Keratinocyte (primary cell): ENCODE data around the gene CCND3. TPM values are rescaled to one million over a fixed set of nuclear protein-coding genes. Genes with fewer than 3 reads are reported as not detected.

Source experiments
- DNase-seq: peaks from one replicate; pipeline ENCODE4 v3.0.0-alpha.2; 2011; ENCODE audit warnings: low read depth, missing footprints, low spot score
- FAIRE-seq: peaks from 2 replicates; lab custom pipeline; 2011; peaks lifted over from hg19 to GRCh38; lab: Jason Lieb, UNC
- H2AFZ ChIP-seq: 2 replicates; pipeline ENCODE4 v1.6.0; 2012; ENCODE audit warnings: low read length, control low read depth, inconsistent platforms; ENCODE audit not compliant: control insufficient read depth
- H3K27ac ChIP-seq: 2 replicates; pipeline ENCODE4 v1.5.1; 2011; ENCODE audit warnings: low read length; ENCODE audit not compliant: control insufficient read depth, insufficient read depth
- H3K27me3 ChIP-seq: 3 replicates; pipeline ENCODE4 v1.6.0; 2011; ENCODE audit warnings: low read length; ENCODE audit not compliant: control insufficient read depth, insufficient read depth; ENCODE audit errors: extremely low read depth
- H3K36me3 ChIP-seq, 2 experiments: 2 replicates in 1 of 2; 3 replicates in 1 of 2; pipeline ENCODE4 v1.5.1; 2011; ENCODE audit warnings: low read length in 2 of 2, mild to moderate bottlenecking in 1 of 2; ENCODE audit not compliant: control insufficient read depth in 2 of 2, insufficient read depth in 2 of 2; ENCODE audit errors: extremely low read depth in 1 of 2
- H3K4me1 ChIP-seq: 3 replicates; pipeline ENCODE4 v1.5.1; 2011; ENCODE audit warnings: low read length; ENCODE audit not compliant: control insufficient read depth, insufficient read depth; ENCODE audit errors: extremely low read depth
- H3K4me2 ChIP-seq: 3 replicates; pipeline ENCODE4 v1.6.0; 2011; ENCODE audit warnings: low read depth, low read length; ENCODE audit not compliant: control insufficient read depth, insufficient read depth; ENCODE audit errors: extremely low read depth
- H3K4me3 ChIP-seq, 3 experiments: fragments of 200-600 bp in 1 of 3; sonication (generic) in 1 of 3; 2 replicates in 2 of 3; 3 replicates in 1 of 3; pipeline ENCODE4 v1.5.1; 2011 to 2016; ENCODE audit warnings: low read length in 3 of 3, mild to moderate bottlenecking in 3 of 3, control low read depth in 2 of 3, inconsistent platforms in 1 of 3, low read depth in 1 of 3, mixed read lengths in 1 of 3, mixed run types in 1 of 3, moderate library complexity in 1 of 3; ENCODE audit not compliant: control insufficient read depth in 2 of 3, insufficient read depth in 2 of 3; ENCODE audit errors: extremely low read depth in 1 of 3
- H3K79me2 ChIP-seq: 2 replicates; pipeline ENCODE4 v1.6.0; 2012; ENCODE audit warnings: low read length; ENCODE audit not compliant: control insufficient read depth, insufficient read depth
- H3K9ac ChIP-seq: 3 replicates; pipeline ENCODE4 v1.6.0; 2011; ENCODE audit warnings: low read length; ENCODE audit not compliant: control insufficient read depth, insufficient read depth; ENCODE audit errors: extremely low read depth
- H3K9me1 ChIP-seq: 3 replicates; pipeline ENCODE4 v1.6.0; 2011; ENCODE audit warnings: low read length; ENCODE audit not compliant: control insufficient read depth, insufficient read depth; ENCODE audit errors: extremely low read depth
- H3K9me3 ChIP-seq: 2 replicates; pipeline ENCODE4 v1.5.1; 2012; ENCODE audit warnings: low read depth, low read length; ENCODE audit not compliant: control insufficient read depth
- H4K20me1 ChIP-seq: 3 replicates; pipeline ENCODE4 v1.6.0; 2011; ENCODE audit warnings: low read length; ENCODE audit not compliant: control insufficient read depth, insufficient read depth; ENCODE audit errors: extremely low read depth
- EZH2 ChIP-seq: IDR thresholded peaks from one replicate; pipeline ENCODE4 v1.6.1; 2012; ENCODE audit warnings: inconsistent platforms, mild to moderate bottlenecking, low read length, moderate library complexity
- dilution Hi-C: fragments of 300-500 bp; cut with MboI; formaldehyde crosslinking; loops from one replicate; pipeline ENCODE4 v1.7.0; 2020; ENCODE audit warnings: low sequenced_read_pairs; ENCODE audit not compliant: extremely low pct_ligation_motif_present
- polyA plus RNA-seq, 5 experiments: library from polyadenylated mRNA; depleted of rRNA in 3 of 5; stranded (reverse) in 3 of 5; stranded (forward) in 1 of 5; unstranded in 1 of 5; fragments of >200 nt; gene quantifications; 1 replicate in 1 of 5; 2 replicates in 3 of 5; 3 replicates in 1 of 5; pipeline versions ENCODE4 v1.2.1 to v1.2.3, GENCODE V29; 2011 to 2012; ENCODE audit warnings: missing spikeins in 2 of 5, low read depth in 1 of 5, low replicate concordance in 1 of 5
- TF ChIP-seq, protein P1 (sequence below), 3 experiments: IDR thresholded peaks in 1 of 3; conservative IDR thresholded peaks in 1 of 3; optimal IDR thresholded peaks in 1 of 3; 2 replicates in 2 of 3; 3 replicates in 1 of 3; pipeline versions ENCODE3 to v1.5.1; 2011; ENCODE audit warnings: low read length in 3 of 3, mild to moderate bottlenecking in 3 of 3, moderate library complexity in 2 of 3, control low read depth in 1 of 3, inconsistent platforms in 1 of 3; ENCODE audit not compliant: insufficient read depth in 2 of 3; ENCODE audit errors: extremely low read depth in 1 of 3

The CCND3 gene
- polyA plus RNA-seq, 1 donor (not counting 4 experiments of a cell fraction or from before 2014, with no cell fraction given): 37.3 TPM

DNA sequence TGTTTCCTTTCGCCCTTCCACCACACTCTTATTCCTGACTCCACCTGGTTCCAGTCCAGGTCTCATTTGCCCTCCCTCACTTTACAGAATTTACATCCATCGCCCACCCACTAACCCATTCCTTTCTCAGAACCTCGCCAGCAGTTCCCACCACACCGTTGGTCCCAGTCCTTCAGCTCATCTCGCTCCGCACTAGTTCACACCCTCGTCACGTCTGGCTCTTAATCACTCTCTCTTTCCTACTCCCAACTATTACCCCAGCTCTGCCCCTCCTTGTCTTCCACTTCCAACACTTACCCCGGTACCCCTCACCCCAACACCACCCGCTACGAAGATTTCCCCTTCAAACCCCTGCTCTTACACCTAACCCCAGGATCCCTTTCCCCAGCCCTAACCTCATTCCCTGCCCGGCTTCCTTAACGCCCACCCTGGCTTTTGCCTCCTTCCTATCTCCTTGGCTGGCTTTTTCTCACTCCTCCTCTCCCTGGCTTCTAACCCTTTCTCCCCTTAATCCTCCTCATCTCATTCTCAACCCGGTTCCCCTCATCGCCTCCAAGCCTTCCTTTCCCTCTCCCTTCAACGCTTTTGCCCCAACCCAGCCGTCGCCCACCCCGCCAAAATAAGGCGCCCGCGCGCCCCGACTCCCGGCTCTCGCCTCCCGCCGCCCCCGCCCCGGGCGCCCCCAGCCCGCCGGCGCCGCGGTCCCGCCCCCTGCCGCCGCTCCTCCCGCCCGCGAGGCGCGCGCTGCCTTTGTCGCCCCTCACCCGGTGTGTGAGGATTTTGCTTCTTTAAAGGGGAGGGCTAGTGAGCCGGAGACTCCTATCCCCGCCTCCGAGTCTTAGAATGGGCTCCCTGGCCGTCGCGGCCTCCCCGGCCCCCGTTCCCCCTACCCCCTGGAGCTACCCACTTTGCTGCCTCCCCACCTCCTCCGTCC is 47.0 kb downstream of the CCND3 start:
- Histone ChIP-seq H3K27ac (no peak overlapping the region), H3K4me3 (peak overlapping the region; percentile 70 to 94 (median 78)), H3K9ac (peak overlapping the region; percentile 64), H3K27me3 (no peaks in the 10 kb centered on the region), H3K9me1 (no peaks in the 10 kb centered on the region), H3K36me3 (peaks cover 0 to 3% of the 10 kb centered on the region in 2 experiments), H3K9me3 (no peaks in the 10 kb centered on the region), H4K20me1 (no peaks in the 10 kb centered on the region), H3K4me2 (peak overlapping the region; percentile 95), H3K79me2 (no peaks in the 10 kb centered on the region), H2AFZ (peak overlapping the region; percentile 78), H3K4me1 (peaks cover 14% of the 10 kb centered on the region)
- TF ChIP-seq, protein P1, sequence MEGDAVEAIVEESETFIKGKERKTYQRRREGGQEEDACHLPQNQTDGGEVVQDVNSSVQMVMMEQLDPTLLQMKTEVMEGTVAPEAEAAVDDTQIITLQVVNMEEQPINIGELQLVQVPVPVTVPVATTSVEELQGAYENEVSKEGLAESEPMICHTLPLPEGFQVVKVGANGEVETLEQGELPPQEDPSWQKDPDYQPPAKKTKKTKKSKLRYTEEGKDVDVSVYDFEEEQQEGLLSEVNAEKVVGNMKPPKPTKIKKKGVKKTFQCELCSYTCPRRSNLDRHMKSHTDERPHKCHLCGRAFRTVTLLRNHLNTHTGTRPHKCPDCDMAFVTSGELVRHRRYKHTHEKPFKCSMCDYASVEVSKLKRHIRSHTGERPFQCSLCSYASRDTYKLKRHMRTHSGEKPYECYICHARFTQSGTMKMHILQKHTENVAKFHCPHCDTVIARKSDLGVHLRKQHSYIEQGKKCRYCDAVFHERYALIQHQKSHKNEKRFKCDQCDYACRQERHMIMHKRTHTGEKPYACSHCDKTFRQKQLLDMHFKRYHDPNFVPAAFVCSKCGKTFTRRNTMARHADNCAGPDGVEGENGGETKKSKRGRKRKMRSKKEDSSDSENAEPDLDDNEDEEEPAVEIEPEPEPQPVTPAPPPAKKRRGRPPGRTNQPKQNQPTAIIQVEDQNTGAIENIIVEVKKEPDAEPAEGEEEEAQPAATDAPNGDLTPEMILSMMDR (optimal IDR thresholded peaks at IDR 0.05 in 1 of 3, IDR thresholded peaks at IDR 0.05 in 1 of 3, conservative IDR thresholded peaks at IDR 0.05 in 1 of 3; ENCODE audit: extremely low read depth in 1 of 3, insufficient read depth in 2 of 3, low read length in 3 of 3): no peak
- no peak for TF ChIP-seq EZH2
- DNase-seq (no peak), FAIRE-seq (no peak)
- dilution Hi-C loops: no loop called here

DNA sequence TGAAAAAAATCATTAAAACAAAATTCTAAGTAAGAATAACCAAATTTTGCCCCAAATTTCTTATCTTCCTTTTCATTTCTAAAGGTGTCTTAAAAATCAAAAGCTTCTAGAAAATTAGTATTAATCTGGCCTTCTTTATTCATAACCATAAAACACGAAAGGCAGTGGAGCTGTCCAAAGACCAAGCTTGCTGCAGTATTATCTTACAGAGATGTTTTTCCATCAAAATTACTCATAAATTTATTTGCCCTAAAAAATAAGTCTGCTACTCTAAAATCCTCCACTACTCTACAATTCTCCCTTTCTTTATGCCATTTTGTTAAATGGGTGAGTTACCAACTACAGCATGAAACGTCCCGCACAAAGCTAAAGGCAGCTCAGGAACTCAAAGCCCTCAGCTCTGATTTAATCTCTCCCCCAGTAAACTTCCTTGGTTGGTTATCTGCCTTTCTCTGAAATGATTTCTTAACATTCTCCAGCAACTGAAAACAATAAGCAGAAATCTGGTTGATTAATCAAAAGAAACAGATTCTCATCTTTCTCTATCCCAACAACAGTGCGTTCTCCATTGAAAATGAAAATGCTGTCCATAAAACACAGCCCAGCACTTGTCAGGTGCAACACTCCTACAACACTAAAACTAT is 48.6 kb downstream of the CCND3 start:
- H3K4me2 ChIP-seq: no peak overlapping the region
- H2AFZ ChIP-seq: no peak overlapping the region
- dilution Hi-C loops: no loop called here
- H3K9ac ChIP-seq: no peak overlapping the region
- no peak for DNase-seq
- peaks cover 3 to 4% of the 10 kb centered on the region in 2 experiments for H3K36me3 ChIP-seq
- no peaks in the 10 kb centered on the region for H3K9me3 ChIP-seq
- no peaks in the 10 kb centered on the region for H3K79me2 ChIP-seq
- no peak for TF ChIP-seq EZH2
- TF ChIP-seq, protein P1 (optimal IDR thresholded peaks at IDR 0.05 in 1 of 3, IDR thresholded peaks at IDR 0.05 in 1 of 3, conservative IDR thresholded peaks at IDR 0.05 in 1 of 3; ENCODE audit: extremely low read depth in 1 of 3, insufficient read depth in 2 of 3, low read length in 3 of 3): no peak
- no peak for FAIRE-seq
- peaks cover 14% of the 10 kb centered on the region for H3K4me1 ChIP-seq
- no peak overlapping the region for H3K27ac ChIP-seq
- no peak overlapping the region for H3K4me3 ChIP-seq
- H3K27me3 ChIP-seq: no peaks in the 10 kb centered on the region
- H4K20me1 ChIP-seq: no peaks in the 10 kb centered on the region
- no peaks in the 10 kb centered on the region for H3K9me1 ChIP-seq
